Fibroblast of lung (primary cell): ENCODE results near the gene GALNT8. TPM values are rescaled to one million over a fixed set of nuclear protein-coding genes. Genes with fewer than 3 reads are reported as not detected.

ENCODE experiments used
- DNase-seq, 2 donors: peaks; one replicate each; pipeline versions ENCODE4 v3.0.0 to v3.0.0-alpha.2; 2010; ENCODE audit warnings: low read depth in 2 of 2
- H2AFZ ChIP-seq: 2 replicates; pipeline ENCODE4 v1.5.1; 2012; ENCODE audit warnings: low read length, control low read depth, inconsistent platforms
- H3K27ac ChIP-seq: 2 replicates; pipeline ENCODE4 v1.5.1; 2011; ENCODE audit warnings: low read length, control low read depth; ENCODE audit not compliant: insufficient read depth
- H3K27me3 ChIP-seq: 2 replicates; pipeline ENCODE4 v1.5.1; 2011; ENCODE audit warnings: mild to moderate bottlenecking, low read length; ENCODE audit not compliant: control insufficient read depth, insufficient read depth
- H3K36me3 ChIP-seq: 2 replicates; pipeline ENCODE4 v1.5.1; 2011; ENCODE audit warnings: low read length; ENCODE audit not compliant: control insufficient read depth, insufficient read depth
- H3K4me1 ChIP-seq: 2 replicates; pipeline ENCODE4 v1.5.1; 2011; ENCODE audit warnings: low read length; ENCODE audit not compliant: control insufficient read depth, insufficient read depth; ENCODE audit errors: extremely low read depth
- H3K4me2 ChIP-seq: 2 replicates; pipeline ENCODE4 v1.5.1; 2011; ENCODE audit warnings: low read length, control low read depth; ENCODE audit not compliant: insufficient read depth; ENCODE audit errors: extremely low read depth
- H3K4me3 ChIP-seq, 4 experiments: fragments of 200-600 bp in 1 of 4; sonication (generic) in 1 of 4; replicated peaks in 1 of 4; 2 replicates each; pipeline ENCODE4 v1.5.1; 2011 to 2016; ENCODE audit warnings: low read length in 4 of 4, low read depth in 3 of 4, mild to moderate bottlenecking in 3 of 4, control low read depth in 2 of 4, inconsistent platforms in 1 of 4, mixed read lengths in 1 of 4; ENCODE audit not compliant: insufficient read depth in 1 of 4; ENCODE audit errors: control extremely low read depth in 1 of 4
- H3K79me2 ChIP-seq: 2 replicates; pipeline ENCODE4 v1.5.1; 2012; ENCODE audit warnings: mild to moderate bottlenecking, low read length, inconsistent platforms; ENCODE audit not compliant: control insufficient read depth, insufficient read depth
- H3K9ac ChIP-seq: 2 replicates; pipeline ENCODE4 v1.5.1; 2011; ENCODE audit warnings: mild to moderate bottlenecking, low read length, control low read depth; ENCODE audit not compliant: insufficient read depth
- H3K9me3 ChIP-seq: 2 replicates; pipeline ENCODE4 v1.5.1; 2012; ENCODE audit warnings: low read depth, low read length; ENCODE audit not compliant: control insufficient read depth, insufficient read depth
- H4K20me1 ChIP-seq: 2 replicates; pipeline ENCODE4 v1.5.1; 2011; ENCODE audit warnings: low read length; ENCODE audit not compliant: control insufficient read depth, insufficient read depth; ENCODE audit errors: extremely low read depth
- EZH2 ChIP-seq: IDR thresholded peaks from 2 replicates; pipeline ENCODE4 v1.5.1; 2012; ENCODE audit warnings: low read length, control low read depth, mild to moderate bottlenecking; ENCODE audit errors: missing control alignments
- polyA plus RNA-seq, 2 donors: library from polyadenylated mRNA; depleted of rRNA in 1 of 2; stranded (reverse) in 1 of 2; unstranded in 1 of 2; fragments of >200 nt; gene quantifications; 2 replicates each; pipeline ENCODE4 v1.2.1, GENCODE V29; 2011 to 2012; ENCODE audit warnings: missing spikeins in 1 of 2
- total RNA-seq: library from RNA; depleted of rRNA; stranded (reverse); fragments of >200 nt; gene quantifications from 2 replicates; pipeline ENCODE4 v1.2.1, GENCODE V29; 2014
- TF ChIP-seq, protein P1 (sequence below), 2 donors: IDR thresholded peaks in 1 of 2; conservative IDR thresholded peaks in 1 of 2; 1 replicate in 1 of 2; 2 replicates in 1 of 2; pipeline ENCODE4 v1.5.1; 2011 to 2012; ENCODE audit warnings: low read length in 2 of 2, control low read depth in 1 of 2, inconsistent platforms in 1 of 2, low read depth in 1 of 2, mild to moderate bottlenecking in 1 of 2

GALNT8 gene
- total and polyA plus RNA-seq, 2 donors (not counting 1 experiment from before 2014, with no cell fraction given): under 0.01 TPM; not detected in 1

- H3K27ac ChIP-seq: no peak overlapping the region
- H3K4me1 ChIP-seq: no peaks in the 10 kb centered on the region
- H3K79me2 ChIP-seq: no peaks in the 10 kb centered on the region
- no peaks in the 10 kb centered on the region for H4K20me1 ChIP-seq
- no peaks in the 10 kb centered on the region for H3K9me3 ChIP-seq
- no peaks in the 10 kb centered on the region for H3K36me3 ChIP-seq
- DNase-seq: no peak
- H3K4me3 ChIP-seq: no peak overlapping the region
- H3K4me2 ChIP-seq: no peak overlapping the region
- H3K27me3 ChIP-seq: peaks cover 4% of the 10 kb centered on the region
- no peak overlapping the region for H2AFZ ChIP-seq
- H3K9ac ChIP-seq: no peak overlapping the region
- TF ChIP-seq EZH2: no peak
- TF ChIP-seq, protein P1, sequence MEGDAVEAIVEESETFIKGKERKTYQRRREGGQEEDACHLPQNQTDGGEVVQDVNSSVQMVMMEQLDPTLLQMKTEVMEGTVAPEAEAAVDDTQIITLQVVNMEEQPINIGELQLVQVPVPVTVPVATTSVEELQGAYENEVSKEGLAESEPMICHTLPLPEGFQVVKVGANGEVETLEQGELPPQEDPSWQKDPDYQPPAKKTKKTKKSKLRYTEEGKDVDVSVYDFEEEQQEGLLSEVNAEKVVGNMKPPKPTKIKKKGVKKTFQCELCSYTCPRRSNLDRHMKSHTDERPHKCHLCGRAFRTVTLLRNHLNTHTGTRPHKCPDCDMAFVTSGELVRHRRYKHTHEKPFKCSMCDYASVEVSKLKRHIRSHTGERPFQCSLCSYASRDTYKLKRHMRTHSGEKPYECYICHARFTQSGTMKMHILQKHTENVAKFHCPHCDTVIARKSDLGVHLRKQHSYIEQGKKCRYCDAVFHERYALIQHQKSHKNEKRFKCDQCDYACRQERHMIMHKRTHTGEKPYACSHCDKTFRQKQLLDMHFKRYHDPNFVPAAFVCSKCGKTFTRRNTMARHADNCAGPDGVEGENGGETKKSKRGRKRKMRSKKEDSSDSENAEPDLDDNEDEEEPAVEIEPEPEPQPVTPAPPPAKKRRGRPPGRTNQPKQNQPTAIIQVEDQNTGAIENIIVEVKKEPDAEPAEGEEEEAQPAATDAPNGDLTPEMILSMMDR (conservative IDR thresholded peaks at IDR 0.05 in 1 of 2, IDR thresholded peaks at IDR 0.05 in 1 of 2; ENCODE audit: low read depth in 1 of 2, low read length in 2 of 2): no peak
Observed at GRCh38 chr12:4812624-4813327, 92.6 kb downstream of the GALNT8 start.

GRCh38 chr12:4813741-4814140 is 93.5 kb downstream of the GALNT8 start:
- no peak overlapping the region for H2AFZ ChIP-seq
- H3K27me3 ChIP-seq: no peaks in the 10 kb centered on the region
- DNase-seq: no peak
- TF ChIP-seq, protein P1 (conservative IDR thresholded peaks at IDR 0.05 in 1 of 2, IDR thresholded peaks at IDR 0.05 in 1 of 2; ENCODE audit: low read depth in 1 of 2, low read length in 2 of 2): no peak
- TF ChIP-seq EZH2: no peak
- H3K27ac ChIP-seq: no peak overlapping the region
- H3K4me3 ChIP-seq: no peak overlapping the region
- H3K79me2 ChIP-seq: no peaks in the 10 kb centered on the region
- no peak overlapping the region for H3K4me2 ChIP-seq
- H4K20me1 ChIP-seq: no peaks in the 10 kb centered on the region
- H3K4me1 ChIP-seq: no peaks in the 10 kb centered on the region
- no peaks in the 10 kb centered on the region for H3K36me3 ChIP-seq
- no peak overlapping the region for H3K9ac ChIP-seq
- no peaks in the 10 kb centered on the region for H3K9me3 ChIP-seq

DNA sequence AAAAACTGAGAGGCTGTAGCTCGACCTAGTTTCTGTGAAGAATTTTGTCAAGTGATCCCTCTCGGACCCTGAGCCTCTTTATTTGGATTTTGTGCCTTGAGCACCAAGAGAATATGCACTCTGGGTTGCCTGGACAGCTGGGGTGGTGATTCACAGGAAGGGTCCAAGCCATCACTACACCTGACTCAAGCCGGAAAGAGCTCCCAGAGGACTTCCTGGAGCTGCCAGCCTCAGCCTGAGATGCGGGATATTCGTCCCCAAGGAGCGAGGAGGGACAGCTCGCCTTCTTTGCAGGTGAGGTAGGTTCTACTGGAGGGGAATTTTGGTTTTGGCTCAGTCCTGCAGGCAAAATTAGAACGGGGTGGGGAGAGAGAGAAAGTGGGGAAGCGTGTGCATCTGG is 94.3 kb downstream of the GALNT8 start:
- DNase-seq: no peak
- no peak overlapping the region for H3K27ac ChIP-seq
- no peaks in the 10 kb centered on the region for H4K20me1 ChIP-seq
- no peaks in the 10 kb centered on the region for H3K27me3 ChIP-seq
- no peak overlapping the region for H3K9ac ChIP-seq
- TF ChIP-seq, protein P1 (conservative IDR thresholded peaks at IDR 0.05 in 1 of 2, IDR thresholded peaks at IDR 0.05 in 1 of 2; ENCODE audit: low read depth in 1 of 2, low read length in 2 of 2): no peak
- no peak for TF ChIP-seq EZH2
- no peak overlapping the region for H2AFZ ChIP-seq
- H3K4me1 ChIP-seq: no peaks in the 10 kb centered on the region
- H3K4me3 ChIP-seq: no peak overlapping the region
- no peak overlapping the region for H3K4me2 ChIP-seq
- H3K79me2 ChIP-seq: no peaks in the 10 kb centered on the region
- H3K36me3 ChIP-seq: no peaks in the 10 kb centered on the region
- no peaks in the 10 kb centered on the region for H3K9me3 ChIP-seq
